HG02884 (cell line): ENCODE measurements around the gene MTO1.
"Not testable (repeated sequence)": the region's sequence is repeated elsewhere in the genome, so short reads cannot be mapped to it uniquely, and the experiment has no call there.

Experiments
- ATAC-seq: cut with Tn5 transposase; IDR thresholded peaks from one replicate; pipeline ENCODE4 v1.9.1; 2021; ENCODE audit warnings: mild to moderate bottlenecking, moderate library complexity; ENCODE audit not compliant: unreplicated experiment

The MTO1 gene

DNA sequence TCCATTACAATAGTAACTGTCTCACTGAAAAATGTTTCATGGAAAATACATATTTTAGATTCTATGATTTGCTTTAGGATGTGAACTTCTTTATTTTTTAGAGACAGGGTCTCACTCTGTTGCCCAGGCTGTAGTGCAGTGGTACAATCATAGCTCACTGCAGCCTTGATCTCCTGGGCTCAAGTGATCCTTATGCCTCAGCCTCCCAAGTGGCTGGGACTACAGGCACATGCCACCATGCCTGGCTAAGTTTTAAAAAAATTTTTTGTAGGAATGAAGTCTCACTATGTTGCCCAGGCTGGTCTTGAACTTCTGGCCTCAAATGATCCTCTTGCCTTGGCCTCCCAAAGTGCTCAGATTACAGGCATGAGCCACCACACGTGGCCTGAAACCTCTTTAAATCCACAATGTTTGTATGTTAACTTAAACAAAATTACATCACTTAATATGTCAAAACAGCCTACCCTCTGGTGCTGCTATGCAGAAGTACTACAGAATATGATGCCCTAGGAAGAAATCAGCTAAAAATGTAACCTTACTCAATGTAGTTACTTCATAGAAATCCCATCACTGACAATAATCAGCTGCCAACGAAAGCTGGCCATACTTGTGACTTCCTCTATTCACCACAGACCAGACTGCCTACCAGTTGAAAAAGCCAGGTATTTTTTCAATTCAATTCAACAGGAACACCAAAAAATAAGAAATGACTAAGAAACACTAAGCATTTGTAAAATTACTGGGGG lies 41.7 kb downstream of the MTO1 start:
- no peak for ATAC-seq

DNA sequence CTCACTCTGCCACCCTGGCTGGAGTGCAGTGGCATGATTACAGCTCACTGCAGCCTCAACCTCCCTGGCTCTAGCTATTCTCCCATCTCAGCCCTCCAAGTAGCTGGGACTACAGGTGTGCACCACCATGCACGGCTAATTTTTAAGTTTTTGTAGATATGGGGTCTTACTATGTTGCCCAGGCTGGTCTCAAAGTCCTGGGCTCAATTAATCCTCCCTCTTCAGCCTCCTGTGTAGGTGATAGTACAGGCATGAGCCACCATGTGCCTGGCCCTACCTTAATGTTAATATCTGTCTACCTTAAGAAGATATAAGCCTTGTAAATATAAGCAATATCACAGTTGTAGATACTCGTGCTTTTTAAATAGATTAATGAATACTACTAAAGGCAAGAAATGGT lies 42.6 kb downstream of the MTO1 start:
- ATAC-seq, result no peak

DNA sequence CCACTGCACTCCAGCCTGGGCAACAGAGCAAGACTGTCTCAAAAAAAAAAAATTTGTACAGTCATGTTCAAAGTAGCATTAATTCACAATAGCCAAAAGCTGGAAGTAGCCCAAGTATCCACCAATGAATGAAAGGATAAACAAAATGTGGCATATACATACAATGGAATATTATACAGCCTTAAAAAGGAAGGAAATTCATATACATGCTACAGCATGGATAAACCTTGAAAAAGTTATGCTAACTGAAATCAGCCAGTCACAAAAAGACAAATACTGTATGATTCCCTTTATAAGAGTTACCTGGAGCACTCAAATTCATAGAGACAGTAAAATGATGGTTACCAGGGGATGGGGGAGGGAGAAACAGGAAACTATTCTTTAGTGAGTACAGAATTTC lies 43.6 kb downstream of the MTO1 start:
- ATAC-seq, result no peak

DNA sequence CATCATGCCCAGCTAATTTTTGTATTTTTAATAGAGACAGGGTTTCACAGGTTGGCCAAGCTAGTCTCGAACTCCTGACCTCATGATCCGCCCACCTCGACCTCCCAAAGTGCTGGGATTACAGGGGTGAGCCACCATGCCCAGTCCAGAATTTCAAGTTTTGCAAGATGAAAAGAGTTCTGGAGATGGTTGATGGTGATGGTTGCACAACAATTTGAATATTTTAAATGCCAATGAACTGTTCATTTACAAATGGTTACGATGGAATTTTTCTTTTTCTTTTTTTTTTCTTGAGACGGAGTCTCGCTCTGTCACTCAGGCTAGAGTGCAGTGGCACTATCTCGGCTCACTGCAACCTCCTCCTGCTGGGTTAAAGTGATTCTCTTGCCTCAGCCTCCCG lies 44.2 kb downstream of the MTO1 start:
- not testable (repeated sequence) for ATAC-seq

DNA sequence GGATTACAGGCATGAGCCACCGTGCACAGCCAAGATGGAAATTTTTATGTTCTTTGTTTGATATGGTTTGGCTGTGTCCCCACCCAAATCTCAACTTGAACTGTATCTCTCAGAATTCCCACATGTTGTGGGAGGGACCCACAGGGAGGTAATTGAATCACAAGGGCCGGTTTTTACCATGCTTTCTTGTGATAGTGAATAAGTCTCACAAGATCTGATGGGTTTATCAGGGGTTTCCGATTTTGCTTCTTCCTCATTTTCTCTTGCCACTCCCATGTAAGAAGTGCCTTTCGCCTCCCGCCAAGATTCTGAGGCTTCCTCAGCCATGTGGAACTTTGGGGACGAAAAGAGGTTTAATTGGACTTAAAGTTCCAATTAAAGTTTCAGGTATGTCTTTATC lies 44.7 kb downstream of the MTO1 start:
- no peak for ATAC-seq

DNA sequence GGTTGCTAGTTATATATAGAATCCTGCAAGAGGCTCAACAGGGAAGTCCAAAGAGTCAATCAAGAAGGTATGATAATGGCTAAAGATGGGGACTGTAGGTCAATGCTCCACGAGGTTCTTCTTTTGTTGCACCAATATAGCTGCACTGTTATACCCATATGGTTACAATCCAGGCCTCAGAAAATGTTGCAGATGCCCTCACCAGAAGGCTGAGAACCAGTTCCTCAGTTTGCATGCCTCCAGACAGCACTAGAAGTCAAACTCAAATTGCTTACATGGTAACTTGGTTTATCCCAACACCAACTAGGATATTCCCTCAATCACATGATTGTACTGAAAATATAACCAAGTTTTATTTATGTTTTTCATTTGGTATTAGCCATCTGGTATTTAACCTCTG lies 47.2 kb downstream of the MTO1 start:
- no peak for ATAC-seq

DNA sequence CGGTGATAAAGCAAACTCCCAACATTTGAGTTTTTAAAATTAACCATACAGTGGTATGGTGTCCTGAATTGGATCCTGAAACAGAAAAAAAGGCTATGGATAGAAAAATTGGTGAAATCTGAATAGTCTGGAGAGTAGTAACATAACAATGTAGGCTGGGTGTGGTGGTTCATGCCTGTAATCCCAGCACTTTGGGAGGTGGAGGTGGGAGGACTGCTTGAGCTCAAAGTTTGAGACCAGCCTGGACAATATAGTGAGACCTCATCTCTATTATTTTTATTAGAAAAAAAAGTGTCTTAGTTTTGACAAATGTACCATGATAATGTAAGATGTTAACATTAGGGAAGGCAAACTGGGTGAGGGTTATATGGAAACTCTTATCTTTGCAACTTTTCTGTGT lies 48.3 kb downstream of the MTO1 start:
- no peak for ATAC-seq

DNA sequence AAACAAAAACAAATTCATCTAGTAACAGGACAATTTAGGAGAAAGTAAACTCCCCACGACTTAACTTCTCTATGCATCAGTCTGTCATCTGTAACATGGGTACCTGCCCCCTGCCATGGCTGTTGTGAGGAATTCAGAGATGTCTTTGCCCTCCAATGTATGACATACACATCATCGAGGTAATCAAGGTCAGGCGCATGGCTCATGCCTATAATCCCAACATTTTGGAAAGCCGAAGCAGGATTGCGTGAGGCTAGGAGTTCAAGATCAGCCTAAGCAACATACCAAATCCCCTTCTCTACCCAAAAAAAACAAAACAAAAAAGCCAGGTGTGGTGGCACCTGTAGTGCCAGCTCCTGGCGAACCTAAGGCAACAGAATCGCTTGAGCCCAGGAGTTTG lies 50.3 kb downstream of the MTO1 start:
- no peak for ATAC-seq

DNA sequence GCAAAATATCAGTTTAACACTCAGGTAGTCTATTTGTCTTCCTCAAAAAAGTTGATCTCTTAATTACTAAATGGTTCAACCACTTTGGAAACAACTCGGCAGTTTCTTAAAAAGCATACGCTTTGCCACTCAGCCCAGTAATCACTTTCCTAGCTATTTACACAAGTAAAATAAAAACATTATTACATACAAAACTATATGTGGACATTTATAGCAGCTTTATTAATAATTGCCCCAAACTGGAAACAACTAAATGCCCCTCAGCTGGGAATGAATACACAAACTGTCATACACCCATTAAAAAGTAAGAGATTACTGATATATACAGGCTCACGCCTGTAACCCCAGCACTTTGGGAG lies 51.9 kb downstream of the MTO1 start:
- no peak for ATAC-seq

DNA sequence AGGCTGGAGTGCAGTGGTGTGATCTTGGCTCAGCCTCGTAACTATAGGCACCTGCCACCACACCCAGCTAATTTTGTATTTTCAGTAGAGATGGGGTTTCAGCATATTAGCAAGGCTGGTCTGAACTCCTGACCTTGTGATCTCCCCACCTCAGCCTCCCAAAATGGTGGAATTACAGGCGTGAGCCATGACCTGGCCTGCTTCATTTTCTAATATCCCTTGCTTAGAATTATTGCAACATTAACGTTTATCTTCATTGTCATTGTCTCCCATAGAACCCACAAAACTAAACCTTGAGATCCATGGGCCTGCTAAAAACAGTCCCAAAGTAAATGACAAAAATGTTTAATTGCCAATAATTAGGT lies 53.2 kb downstream of the MTO1 start:
- ATAC-seq, result no peak

DNA sequence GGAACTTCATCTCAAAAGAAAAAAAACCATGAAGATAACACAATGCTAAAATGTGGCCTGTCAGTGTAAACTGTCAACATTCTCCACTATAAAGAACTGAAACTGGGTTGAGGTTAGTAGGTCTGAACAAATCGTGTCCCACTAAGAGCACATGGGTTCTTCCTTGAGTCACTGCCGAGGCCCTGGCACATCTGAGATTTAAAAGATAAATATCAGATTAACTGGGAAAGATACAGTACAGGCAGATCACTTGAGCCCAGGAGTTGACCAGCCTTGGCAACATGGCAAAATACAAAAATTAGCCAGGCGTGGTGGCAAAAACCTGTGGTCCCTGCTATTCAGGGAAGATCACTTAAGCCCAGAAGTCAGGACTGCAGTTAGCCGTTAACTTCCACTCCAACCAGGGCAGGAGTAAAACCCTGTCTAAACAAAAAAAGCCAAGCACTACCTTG lies 53.7 kb downstream of the MTO1 start:
- peak; percentile 30 for ATAC-seq

DNA sequence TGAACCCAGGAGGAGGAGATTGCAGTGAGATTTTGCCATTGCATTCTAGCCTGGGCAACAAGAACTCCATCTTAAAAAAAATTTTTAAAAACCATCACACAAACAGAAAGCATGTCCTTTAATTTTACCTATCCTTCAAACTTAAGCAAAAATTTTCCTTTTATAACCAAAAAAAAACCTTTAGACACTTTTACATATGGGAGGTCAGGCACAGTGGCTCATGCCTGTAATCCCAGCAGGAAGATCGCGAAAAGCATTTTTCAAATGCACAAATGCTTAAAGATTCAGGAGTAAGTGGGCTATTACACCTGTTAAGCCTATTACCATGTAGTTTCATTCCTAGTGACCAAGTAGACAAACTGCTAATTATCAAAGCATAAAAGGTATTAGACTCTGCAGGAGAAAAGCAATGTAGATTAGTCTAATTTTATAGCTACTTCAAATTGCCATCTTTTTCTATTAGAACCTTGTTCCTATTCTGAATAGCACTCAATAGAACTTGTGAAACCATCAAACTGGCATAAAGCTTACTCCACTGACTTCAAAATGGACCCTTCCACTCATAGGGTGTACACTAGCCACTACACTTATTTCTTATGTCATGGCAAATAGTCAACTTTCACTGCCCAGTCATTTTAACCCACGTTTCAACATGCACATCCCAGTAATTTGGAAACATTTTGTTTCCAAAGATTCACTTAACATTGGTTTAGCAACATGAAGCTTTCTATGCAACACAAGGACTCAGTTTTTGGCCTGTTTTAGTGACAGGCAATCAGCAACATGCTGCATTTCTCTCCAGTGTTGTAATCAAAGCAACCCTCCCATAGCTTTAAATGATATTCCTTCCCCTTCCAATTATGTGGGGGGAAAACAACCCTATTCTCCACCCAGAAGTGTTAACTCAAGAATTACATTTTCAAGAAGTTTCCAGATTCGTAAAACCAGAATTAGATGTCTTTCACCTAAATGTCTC lies 55.3 kb downstream of the MTO1 start:
- no peak for ATAC-seq

DNA sequence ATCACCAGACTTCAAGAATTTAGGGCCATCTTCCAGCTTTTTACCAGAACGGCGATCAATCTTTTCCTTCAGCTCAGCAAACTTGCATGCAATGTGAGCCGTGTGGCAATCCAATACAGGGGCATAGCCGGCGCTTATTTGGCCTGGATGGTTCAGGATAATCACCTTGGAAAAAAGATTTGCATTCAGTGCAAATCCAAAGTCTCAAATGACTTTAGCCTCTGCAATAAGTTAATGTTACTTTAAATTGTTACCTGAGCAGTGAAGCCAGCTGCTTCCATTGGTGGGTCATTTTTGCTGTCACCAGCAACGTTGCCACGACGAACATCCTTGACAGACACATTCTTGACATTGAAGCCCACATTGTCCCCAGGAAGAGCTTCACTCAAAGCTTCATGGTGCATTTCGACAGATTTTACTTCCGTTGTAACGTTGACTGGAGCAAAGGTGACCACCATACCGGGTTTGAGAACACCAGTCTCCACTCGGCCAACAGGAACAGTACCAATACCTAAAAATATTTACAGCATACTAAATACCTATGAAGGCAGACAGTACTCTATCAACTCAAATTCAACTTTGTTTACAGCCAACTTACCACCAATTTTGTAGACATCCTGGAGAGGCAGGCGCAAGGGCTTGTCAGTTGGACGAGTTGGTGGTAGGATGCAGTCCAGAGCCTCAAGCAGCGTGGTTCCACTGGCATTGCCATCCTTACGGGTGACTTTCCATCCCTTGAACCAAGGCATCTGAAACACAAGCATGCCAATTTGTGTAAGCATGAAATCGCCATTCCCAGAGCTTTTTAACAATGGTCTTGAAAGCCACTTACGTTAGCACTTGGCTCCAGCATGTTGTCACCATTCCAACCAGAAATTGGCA lies 56.8 kb downstream of the MTO1 start:
- ATAC-seq, result not testable (repeated sequence)

DNA sequence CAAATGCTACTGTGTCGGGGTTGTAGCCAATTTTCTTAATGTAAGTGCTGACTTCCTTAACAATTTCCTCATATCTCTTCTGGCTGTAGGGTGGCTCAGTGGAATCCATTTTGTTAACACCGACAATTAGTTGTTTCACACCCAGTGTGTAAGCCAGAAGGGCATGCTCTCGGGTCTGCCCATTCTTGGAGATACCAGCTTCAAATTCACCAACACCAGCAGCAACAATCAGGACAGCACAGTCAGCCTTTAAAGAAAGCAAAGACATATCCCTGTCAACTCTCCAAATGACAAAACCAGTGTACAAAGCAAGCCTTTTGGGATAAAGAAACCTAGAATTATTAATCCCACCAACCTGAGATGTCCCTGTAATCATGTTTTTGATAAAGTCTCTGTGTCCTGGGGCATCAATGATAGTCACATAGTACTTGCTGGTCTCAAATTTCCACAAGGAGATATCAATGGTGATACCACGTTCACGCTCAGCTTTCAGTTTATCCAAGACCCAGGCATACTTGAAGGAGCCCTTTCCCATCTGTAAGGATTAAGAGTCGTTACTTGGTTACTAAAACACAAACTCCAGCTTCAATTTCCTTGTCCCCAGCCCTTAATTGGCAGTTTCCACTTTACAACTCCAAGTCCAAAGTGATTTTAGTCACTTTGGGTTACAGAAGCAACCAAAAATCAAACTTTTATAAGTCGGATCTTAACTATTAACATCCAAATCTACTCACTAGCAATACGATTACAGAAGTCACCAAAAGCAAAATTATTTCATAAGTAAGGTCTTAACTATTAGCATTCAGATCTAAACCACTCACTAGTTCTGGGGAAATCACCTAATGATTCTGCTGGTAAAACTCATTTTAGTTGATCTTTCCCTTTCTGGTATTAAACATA lies 57.7 kb downstream of the MTO1 start:
- ATAC-seq, result not testable (repeated sequence)

DNA sequence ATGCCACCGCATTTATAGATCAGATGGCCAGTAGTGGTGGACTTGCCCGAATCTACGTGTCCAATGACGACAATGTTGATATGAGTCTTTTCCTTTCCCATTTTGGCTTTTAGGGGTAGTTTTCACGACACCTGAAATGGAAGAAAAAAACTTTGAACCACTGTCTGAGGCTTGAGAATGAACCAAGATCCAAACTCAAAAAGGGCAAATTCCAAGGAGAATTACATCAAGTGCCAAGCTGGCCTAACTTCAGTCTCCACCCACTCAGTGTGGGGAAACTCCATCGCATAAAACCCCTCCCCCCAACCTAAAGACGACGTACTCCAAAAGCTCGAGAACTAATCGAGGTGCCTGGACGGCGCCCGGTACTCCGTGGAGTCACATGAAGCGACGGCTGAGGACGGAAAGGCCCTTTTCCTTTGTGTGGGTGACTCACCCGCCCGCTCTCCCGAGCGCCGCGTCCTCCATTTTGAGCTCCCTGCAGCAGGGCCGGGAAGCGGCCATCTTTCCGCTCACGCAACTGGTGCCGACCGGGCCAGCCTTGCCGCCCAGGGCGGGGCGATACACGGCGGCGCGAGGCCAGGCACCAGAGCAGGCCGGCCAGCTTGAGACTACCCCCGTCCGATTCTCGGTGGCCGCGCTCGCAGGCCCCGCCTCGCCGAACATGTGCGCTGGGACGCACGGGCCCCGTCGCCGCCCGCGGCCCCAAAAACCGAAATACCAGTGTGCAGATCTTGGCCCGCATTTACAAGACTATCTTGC lies 58.6 kb downstream of the MTO1 start:
- no peak for ATAC-seq

DNA sequence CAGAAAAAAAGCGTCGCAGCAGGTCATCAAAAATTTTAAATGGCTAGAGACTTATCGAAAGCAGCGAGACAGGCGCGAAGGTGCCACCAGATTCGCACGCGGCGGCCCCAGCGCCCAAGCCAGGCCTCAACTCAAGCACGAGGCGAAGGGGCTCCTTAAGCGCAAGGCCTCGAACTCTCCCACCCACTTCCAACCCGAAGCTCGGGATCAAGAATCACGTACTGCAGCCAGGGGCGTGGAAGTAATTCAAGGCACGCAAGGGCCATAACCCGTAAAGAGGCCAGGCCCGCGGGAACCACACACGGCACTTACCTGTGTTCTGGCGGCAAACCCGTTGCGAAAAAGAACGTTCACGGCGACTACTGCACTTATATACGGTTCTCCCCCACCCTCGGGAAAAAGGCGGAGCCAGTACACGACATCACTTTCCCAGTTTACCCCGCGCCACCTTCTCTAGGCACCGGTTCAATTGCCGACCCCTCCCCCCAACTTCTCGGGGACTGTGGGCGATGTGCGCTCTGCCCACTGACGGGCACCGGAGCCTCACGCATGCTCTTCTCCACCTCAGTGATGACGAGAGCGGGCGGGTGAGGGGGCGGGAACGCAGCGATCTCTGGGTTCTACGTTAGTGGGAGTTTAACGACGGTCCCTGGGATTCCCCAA lies 59.3 kb downstream of the MTO1 start, which contains the start of gene EEF1A1:
TSS of gene EEF1A1 (minus strand) at position 345 of the 663 bp plus-strand sequence. CDS start 1,006 bp downstream, outside the sequence.
- peak; percentile 49 for ATAC-seq

DNA sequence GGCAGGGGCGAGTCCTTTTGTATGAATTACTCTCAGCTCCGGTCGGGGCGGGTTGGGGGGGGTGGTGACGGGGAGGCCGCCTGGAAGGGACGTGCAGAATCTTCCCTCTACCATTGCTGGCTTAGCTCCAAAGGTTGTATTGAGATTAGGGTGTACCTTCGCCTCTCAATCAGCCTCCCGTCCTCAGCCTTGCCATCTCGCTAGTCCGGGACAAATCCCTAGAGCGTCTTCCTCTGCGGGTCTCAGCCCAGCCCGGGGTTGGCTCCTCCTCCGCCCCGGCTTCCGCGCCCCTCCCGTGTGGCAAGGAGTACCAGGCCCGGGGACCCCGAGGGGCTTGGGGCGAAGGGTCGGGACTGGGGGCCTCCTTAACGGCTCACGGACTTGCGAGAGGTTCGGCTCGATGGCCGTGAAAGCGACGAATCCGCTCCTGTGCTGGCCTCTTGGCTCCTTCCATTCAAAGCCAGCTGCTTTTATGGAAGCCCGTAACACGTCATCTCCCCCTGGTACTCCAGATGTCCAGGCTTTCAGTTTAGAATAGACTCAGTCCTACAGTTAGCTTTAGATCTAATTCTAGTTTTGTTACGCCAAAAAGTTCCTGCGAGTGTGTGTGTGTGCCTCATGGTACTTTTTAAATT lies 59.9 kb downstream of the MTO1 start:
- ATAC-seq, result peak; percentile 28

DNA sequence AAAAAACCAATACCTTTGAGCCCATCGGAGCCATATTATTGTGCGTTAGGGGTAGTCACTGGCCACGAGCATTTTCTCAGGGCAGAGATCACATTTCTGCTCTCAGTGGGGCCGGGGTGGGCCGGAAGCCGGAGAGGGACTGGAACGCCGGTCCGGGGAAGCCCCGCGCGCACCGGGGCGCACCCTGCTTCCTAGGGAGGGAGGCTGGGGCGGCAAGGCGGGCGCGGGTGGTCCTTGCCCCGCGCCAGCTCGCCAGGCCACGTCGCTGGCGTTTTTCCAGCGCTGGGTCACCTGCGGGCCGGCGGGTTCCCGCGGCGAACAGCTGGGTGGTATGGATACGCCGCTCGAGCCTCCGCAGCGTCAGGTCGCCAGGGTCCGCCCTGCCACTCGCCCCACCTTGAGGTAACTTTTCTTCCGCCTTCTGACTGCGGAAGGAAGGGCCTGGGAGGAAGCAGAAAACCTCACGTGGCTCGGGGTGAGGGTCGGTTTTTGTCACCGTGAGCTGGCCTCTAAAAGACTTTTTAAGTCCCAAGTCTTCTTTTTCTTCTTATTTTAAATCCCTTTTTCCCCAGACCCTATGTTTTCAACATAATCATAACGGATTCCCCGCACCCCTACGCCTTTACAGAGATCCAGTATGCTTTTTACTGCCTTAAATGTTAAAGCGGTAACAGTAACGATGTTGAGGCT lies 62.0 kb downstream of the MTO1 start:
- ATAC-seq, result peak; percentile 40
